ENCODE measurements around the gene WDFY3.

DNA sequence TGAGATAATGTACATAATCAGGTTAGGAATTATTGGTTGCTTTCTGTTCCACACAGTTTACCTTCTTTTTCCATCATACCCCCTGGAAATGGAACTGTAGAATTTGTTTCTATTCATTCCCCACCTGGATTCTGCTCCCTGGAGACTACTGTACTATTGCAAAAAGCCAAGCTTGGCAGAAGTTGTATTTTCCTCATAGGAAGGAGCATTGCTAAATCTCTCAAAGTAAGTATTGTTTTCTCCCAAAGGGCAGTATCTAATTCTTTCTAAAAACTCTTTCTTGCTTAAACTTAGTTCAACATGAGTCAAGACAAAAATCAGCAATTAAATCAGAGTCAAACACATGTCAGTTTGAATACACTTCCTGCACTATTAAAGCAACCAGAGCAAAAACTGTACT is 247.4 kb downstream of the WDFY3 start:
- TF ChIP-seq, protein P1, sequence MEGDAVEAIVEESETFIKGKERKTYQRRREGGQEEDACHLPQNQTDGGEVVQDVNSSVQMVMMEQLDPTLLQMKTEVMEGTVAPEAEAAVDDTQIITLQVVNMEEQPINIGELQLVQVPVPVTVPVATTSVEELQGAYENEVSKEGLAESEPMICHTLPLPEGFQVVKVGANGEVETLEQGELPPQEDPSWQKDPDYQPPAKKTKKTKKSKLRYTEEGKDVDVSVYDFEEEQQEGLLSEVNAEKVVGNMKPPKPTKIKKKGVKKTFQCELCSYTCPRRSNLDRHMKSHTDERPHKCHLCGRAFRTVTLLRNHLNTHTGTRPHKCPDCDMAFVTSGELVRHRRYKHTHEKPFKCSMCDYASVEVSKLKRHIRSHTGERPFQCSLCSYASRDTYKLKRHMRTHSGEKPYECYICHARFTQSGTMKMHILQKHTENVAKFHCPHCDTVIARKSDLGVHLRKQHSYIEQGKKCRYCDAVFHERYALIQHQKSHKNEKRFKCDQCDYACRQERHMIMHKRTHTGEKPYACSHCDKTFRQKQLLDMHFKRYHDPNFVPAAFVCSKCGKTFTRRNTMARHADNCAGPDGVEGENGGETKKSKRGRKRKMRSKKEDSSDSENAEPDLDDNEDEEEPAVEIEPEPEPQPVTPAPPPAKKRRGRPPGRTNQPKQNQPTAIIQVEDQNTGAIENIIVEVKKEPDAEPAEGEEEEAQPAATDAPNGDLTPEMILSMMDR (IDR thresholded peaks at IDR 0.05) = no peak
- no peak for TF ChIP-seq EZH2 (IDR thresholded peaks at IDR 0.05; ENCODE audit: borderline replicate concordance, insufficient read depth, low read depth, low read length, poor library complexity, severe bottlenecking)

All from B cell (primary cell).